Fibroblast of lung (primary cell): ENCODE results near the gene JMJD4.

Experiments used
- EZH2 ChIP-seq: IDR thresholded peaks from 2 replicates; pipeline ENCODE4 v1.5.1; 2012; ENCODE audit warnings: low read length, control low read depth, mild to moderate bottlenecking; ENCODE audit errors: missing control alignments
- TF ChIP-seq, protein P1 (sequence below), 2 donors: IDR thresholded peaks in 1 of 2; conservative IDR thresholded peaks in 1 of 2; 1 replicate in 1 of 2; 2 replicates in 1 of 2; pipeline ENCODE4 v1.5.1; 2011 to 2012; ENCODE audit warnings: low read length in 2 of 2, control low read depth in 1 of 2, inconsistent platforms in 1 of 2, low read depth in 1 of 2, mild to moderate bottlenecking in 1 of 2

DNA sequence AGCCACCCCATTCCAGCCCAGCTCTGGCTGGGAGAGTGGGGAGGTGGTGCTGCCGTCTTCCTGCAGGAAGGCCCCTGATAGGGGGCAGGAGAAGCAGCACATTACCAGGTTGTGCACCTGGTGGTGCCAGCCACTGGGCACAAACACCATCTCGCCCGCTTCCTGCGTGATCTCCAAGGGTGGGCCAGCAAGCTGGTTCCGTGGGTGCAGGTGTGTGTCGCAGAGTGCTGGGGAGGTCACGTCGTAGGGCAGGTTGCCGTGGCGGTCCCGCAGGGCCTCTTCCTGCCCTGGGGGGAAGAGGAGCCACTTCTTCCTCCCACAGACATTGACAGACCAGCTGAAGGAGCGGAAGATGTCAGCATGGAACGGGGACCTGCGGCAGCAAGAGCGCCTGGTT lies 1.8 kb downstream of the JMJD4 start:
- TF ChIP-seq, protein P1, sequence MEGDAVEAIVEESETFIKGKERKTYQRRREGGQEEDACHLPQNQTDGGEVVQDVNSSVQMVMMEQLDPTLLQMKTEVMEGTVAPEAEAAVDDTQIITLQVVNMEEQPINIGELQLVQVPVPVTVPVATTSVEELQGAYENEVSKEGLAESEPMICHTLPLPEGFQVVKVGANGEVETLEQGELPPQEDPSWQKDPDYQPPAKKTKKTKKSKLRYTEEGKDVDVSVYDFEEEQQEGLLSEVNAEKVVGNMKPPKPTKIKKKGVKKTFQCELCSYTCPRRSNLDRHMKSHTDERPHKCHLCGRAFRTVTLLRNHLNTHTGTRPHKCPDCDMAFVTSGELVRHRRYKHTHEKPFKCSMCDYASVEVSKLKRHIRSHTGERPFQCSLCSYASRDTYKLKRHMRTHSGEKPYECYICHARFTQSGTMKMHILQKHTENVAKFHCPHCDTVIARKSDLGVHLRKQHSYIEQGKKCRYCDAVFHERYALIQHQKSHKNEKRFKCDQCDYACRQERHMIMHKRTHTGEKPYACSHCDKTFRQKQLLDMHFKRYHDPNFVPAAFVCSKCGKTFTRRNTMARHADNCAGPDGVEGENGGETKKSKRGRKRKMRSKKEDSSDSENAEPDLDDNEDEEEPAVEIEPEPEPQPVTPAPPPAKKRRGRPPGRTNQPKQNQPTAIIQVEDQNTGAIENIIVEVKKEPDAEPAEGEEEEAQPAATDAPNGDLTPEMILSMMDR (conservative IDR thresholded peaks at IDR 0.05 in 1 of 2, IDR thresholded peaks at IDR 0.05 in 1 of 2; ENCODE audit: low read depth in 1 of 2, low read length in 2 of 2) = no peak
- no peak for TF ChIP-seq EZH2
